GM12878 (cell line): ENCODE measurements around the gene MAPKAP1. TPM values are rescaled to one million over a fixed set of nuclear protein-coding genes. Genes with fewer than 3 reads are reported as not detected.

Source experiments
- ATAC-seq: fragments of 200-7000 bp; cut with Tn5 transposase; 3 replicates; pipeline ENCODE4 v1.9.1; 2020; ENCODE audit warnings: mild to moderate bottlenecking, moderate library complexity
- BruUV-seq: library from RNA; stranded (reverse); fragments of 400-500 nt; replicated peaks from 2 replicates; lab custom pipeline; 2021; lab: Mats Ljungman, UMichigan
- CTCF ChIA-PET: fragments of 300-600 bp; sonication (Branson Sonifier 250); formaldehyde crosslinking; extraction: SDS; loops from one replicate; lab custom pipeline; 2021; ENCODE audit warnings: inconsistent platforms; lab: Yijun Ruan, JAX
- POLR2A ChIA-PET: fragments of 350-600 bp; formaldehyde crosslinking; extraction: SDS; loops from one replicate; lab custom pipeline; 2021; ENCODE audit warnings: inconsistent platforms; lab: Charles Lee
- RAD21 ChIA-PET: fragments of 300-600 bp; sonication (Branson Sonifier 250); formaldehyde crosslinking; loops from one replicate; lab custom pipeline; 2023; ENCODE audit warnings: antibody characterized with exemption; ENCODE audit not compliant: unreplicated experiment; lab: Charles Lee
- SMC1A ChIA-PET: fragments of 300-600 bp; sonication (Branson Sonifier 250); formaldehyde crosslinking; loops from one replicate; lab custom pipeline; 2023; ENCODE audit not compliant: unreplicated experiment, uncharacterized antibody; lab: Charles Lee
- DNase-seq: peaks from one replicate; pipeline ENCODE4 v3.0.0-alpha.2; 2011; ENCODE audit warnings: low read depth, low spot score
- FAIRE-seq: peaks from 3 replicates; lab custom pipeline; 2011; peaks lifted over from hg19 to GRCh38; lab: Jason Lieb, UNC
- H2AFZ ChIP-seq: 2 replicates; pipeline ENCODE4 v1.6.0; 2011; ENCODE audit warnings: low read depth, low read length, control low read depth; ENCODE audit not compliant: control insufficient read depth
- H3K27ac ChIP-seq: 2 replicates; pipeline ENCODE4 v1.5.1; 2011; ENCODE audit warnings: control low read depth; ENCODE audit not compliant: control insufficient read depth, insufficient read depth
- H3K27me3 ChIP-seq, 2 experiments: replicated peaks in 1 of 2; 2 replicates each; pipeline versions ENCODE4 v1.6.0 to v1.6.1; 2011; ENCODE audit warnings: low read length in 1 of 2; ENCODE audit not compliant: control insufficient read depth in 2 of 2, insufficient read depth in 2 of 2
- H3K36me3 ChIP-seq, 2 experiments: 2 replicates each; pipeline ENCODE4 v1.5.1; 2011; ENCODE audit warnings: low read length in 1 of 2; ENCODE audit not compliant: control insufficient read depth in 2 of 2, insufficient read depth in 2 of 2
- H3K4me1 ChIP-seq: 2 replicates; pipeline ENCODE4 v1.6.1; 2011; ENCODE audit warnings: mild to moderate bottlenecking, low read length, moderate library complexity, mixed read lengths; ENCODE audit not compliant: control insufficient read depth, insufficient read depth
- H3K4me2 ChIP-seq: 2 replicates; pipeline ENCODE4 v1.6.0; 2011; ENCODE audit warnings: control low read depth; ENCODE audit not compliant: control insufficient read depth, insufficient read depth
- H3K4me3 ChIP-seq: fragments of 200-600 bp; sonication (generic); 2 replicates; pipeline ENCODE4 v1.5.1; 2016
- H3K79me2 ChIP-seq: 2 replicates; pipeline ENCODE4 v1.6.0; 2011; ENCODE audit warnings: low read length; ENCODE audit not compliant: control insufficient read depth, insufficient read depth
- H3K9ac ChIP-seq: 2 replicates; pipeline ENCODE4 v1.8.0; 2011; ENCODE audit warnings: low read length, control low read depth, mixed read lengths; ENCODE audit not compliant: control insufficient read depth, insufficient read depth
- H3K9me3 ChIP-seq: replicated peaks from 3 replicates; pipeline ENCODE4 v1.5.1; 2011; ENCODE audit warnings: mild to moderate bottlenecking, low read length; ENCODE audit not compliant: control insufficient read depth, insufficient read depth
- H4K20me1 ChIP-seq: 2 replicates; pipeline ENCODE4 v1.6.0; 2011; ENCODE audit not compliant: control insufficient read depth, insufficient read depth
- CREM ChIP-seq: IDR thresholded peaks from 2 replicates; pipeline ENCODE4 v1.6.1; 2014; ENCODE audit warnings: antibody characterized with exemption, low read depth
- HDAC2 ChIP-seq: fragments of 200-600 bp; sonication (generic); IDR thresholded peaks from 2 replicates; pipeline ENCODE4 v1.6.1; 2017
- LARP7 ChIP-seq: fragments of 450-650 bp; IDR thresholded peaks from 2 replicates; pipeline ENCODE4 v1.6.1; 2017; ENCODE audit warnings: mild to moderate bottlenecking
- NFXL1 ChIP-seq: fragments of 450-650 bp; IDR thresholded peaks from 2 replicates; pipeline ENCODE4 v1.6.1; 2017; ENCODE audit warnings: antibody characterized with exemption, mild to moderate bottlenecking, borderline replicate concordance
- NRF1 ChIP-seq: conservative IDR thresholded peaks from 2 replicates; pipeline ENCODE4 v1.6.1; 2011; ENCODE audit warnings: mild to moderate bottlenecking, low read depth, low read length, improper control_type of control experiment
- STAT3 ChIP-seq: IDR thresholded peaks from 2 replicates; pipeline ENCODE4 v1.6.1; 2011; ENCODE audit warnings: low read depth, low read length, improper control_type of control experiment
- TAF1 ChIP-seq: IDR thresholded peaks from 2 replicates; pipeline ENCODE4 v1.6.1; 2011; ENCODE audit warnings: mild to moderate bottlenecking, low read depth, low read length, borderline replicate concordance
- WGBS: methylation state at CpG from one replicate; pipeline ENCODE4 v1.1.6; 2016; ENCODE audit warnings: low lambda C conversion rate; ENCODE audit not compliant: insufficient replicate concordance, insufficient coverage; ENCODE audit errors: missing lambda C conversion rate; 5-methylcytosine and 5-hydroxymethylcytosine counted together
- in situ Hi-C: fragments of 300-500 bp; cut with MboI; formaldehyde crosslinking; loops from 9 replicates; pipeline ENCODE4 v1.14.3; 2018; ENCODE audit warnings: mixed read lengths
- intact Hi-C: fragments of 100-400 bp; cut with micrococcal nuclease; formaldehyde crosslinking; loops from one replicate; pipeline ENCODE4 v1.14.2; 2022; ENCODE audit not compliant: unreplicated experiment
- polyA plus RNA-seq, 11 experiments: library from polyadenylated mRNA; depleted of rRNA in 4 of 11; unstranded in 6 of 11; stranded (reverse) in 5 of 11; fragments of >200 nt; fragmentation: Nextera tagmentation in 4 of 11; fragmentation: Illumina TruSeq in 1 of 11; extraction: Ambion mirVana in 4 of 11; extraction: Trizol in 1 of 11; gene quantifications; 1 replicate in 1 of 11; 2 replicates in 10 of 11; pipeline versions ENCODE4 v1.2.1 to v1.2.3, GENCODE V29; 2011 to 2016; ENCODE audit warnings: inconsistent platforms in 2 of 11, missing spikeins in 2 of 11, low read depth in 1 of 11
- total RNA-seq, 4 experiments: library from RNA; depleted of rRNA in 3 of 4; stranded (reverse); fragments of >200 nt in 3 of 4; fragmentation: Illumina TruSeq in 1 of 4; extraction: Trizol in 1 of 4; gene quantifications; 2 replicates each; pipeline versions ENCODE4 v1.2.1 to v1.2.3, GENCODE V29; 2013 to 2021
- TF ChIP-seq, protein P1 (sequence below): IDR thresholded peaks from 2 replicates; pipeline ENCODE4 v1.6.1; 2011; ENCODE audit warnings: mild to moderate bottlenecking, low read depth, low read length, moderate library complexity; ENCODE audit not compliant: insufficient replicate concordance
- TF ChIP-seq, protein P2 (sequence below): fragments of 450-650 bp; IDR thresholded peaks from 2 replicates; pipeline ENCODE4 v1.6.1; 2016; ENCODE audit warnings: mild to moderate bottlenecking
- TF ChIP-seq, protein P3 (sequence below): IDR thresholded peaks from 2 replicates; pipeline ENCODE4 v1.6.1; 2012; ENCODE audit warnings: mild to moderate bottlenecking, low read depth, low read length

Gene MAPKAP1
- total and polyA plus RNA-seq, 10 of the 15 experiments (the other 5 are each of a cell fraction or from before 2014, with no cell fraction given): 5.1 to 188 (median 105) TPM

DNA sequence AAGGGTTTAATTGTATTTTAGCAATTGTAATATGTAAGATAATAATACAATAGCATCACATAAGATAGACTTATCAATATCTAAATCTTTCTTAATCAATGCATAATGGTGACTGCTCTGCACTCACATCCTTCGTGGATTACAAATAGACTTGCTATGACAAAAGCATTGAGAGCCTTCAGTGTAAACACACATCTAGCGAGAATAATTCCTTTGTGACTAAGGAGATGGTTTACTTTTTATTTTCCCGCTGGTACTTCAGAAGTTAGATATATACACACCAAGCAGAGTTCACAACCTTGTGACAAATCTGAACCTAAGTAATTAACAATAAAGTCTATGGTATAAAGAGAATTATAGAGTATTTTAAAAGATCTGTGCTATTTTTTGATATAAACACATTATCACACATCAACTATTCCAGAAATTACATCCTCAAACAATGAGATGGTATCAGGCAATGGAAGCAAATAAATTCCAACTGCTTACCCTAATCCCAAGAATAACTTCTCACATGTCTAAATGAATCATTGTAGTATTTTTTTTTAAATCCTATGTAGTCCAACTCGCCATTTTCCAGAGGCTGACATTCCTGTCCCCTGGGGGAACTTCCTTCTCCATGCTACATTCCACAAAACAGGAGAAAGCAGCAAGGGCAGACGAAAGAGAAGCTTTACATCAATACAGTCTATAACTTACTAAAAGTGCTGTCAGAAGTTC is 51.2 kb downstream of the MAPKAP1 start:
- Histone ChIP-seq H3K36me3 (peaks cover 5 to 7% of the 10 kb centered on the region in 2 experiments), H3K27me3 (no peaks in the 10 kb centered on the region), H3K79me2 (peaks cover 48% of the 10 kb centered on the region), H3K9ac (no peak overlapping the region), H3K4me1 (peaks cover 35% of the 10 kb centered on the region), H3K9me3 (no peaks in the 10 kb centered on the region; the same call in 2 of the 3 replicates), H4K20me1 (no peaks in the 10 kb centered on the region), H3K4me3 (no peak overlapping the region), H3K4me2 (no peak overlapping the region), H3K27ac (no peak overlapping the region), H2AFZ (no peak overlapping the region)
- ChIA-PET RAD21 (interaction anchor here (0.9 to 1.0 kb wide), 2 partner anchors 10 to 23 kb away, joined by 3 to 4 read pairs; no protein-coding TSS in a partner anchor), POLR2A (interaction anchor here (0.5 to 1.1 kb wide), 2 partner anchors 9 to 109 kb away, joined by 3 to 5 read pairs; no protein-coding TSS in a partner anchor), CTCF (interaction anchor here (0.7 to 1.3 kb wide), 3 partner anchors 11 to 21 kb away, joined by 3 to 7 read pairs (median 6); no protein-coding TSS in a partner anchor), SMC1A (interaction anchor here (0.6 to 1.4 kb wide), 4 partner anchors 14 to 144 kb away, joined by 3 to 5 read pairs (median 4); no protein-coding TSS in a partner anchor)
- BruUV-seq: no TSS peak
- 97% methylated on average over 5 of the region's 5 CpGs for WGBS
- intact Hi-C loops (no loop called here), in situ Hi-C loops (no loop called here)
- ATAC-seq (no peak), DNase-seq (no peak), FAIRE-seq (no peak)
- TF ChIP-seq, protein P1, sequence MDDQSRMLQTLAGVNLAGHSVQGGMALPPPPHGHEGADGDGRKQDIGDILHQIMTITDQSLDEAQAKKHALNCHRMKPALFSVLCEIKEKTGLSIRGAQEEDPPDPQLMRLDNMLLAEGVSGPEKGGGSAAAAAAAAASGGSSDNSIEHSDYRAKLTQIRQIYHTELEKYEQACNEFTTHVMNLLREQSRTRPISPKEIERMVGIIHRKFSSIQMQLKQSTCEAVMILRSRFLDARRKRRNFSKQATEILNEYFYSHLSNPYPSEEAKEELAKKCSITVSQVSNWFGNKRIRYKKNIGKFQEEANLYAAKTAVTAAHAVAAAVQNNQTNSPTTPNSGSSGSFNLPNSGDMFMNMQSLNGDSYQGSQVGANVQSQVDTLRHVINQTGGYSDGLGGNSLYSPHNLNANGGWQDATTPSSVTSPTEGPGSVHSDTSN: no peak
- no peak for TF ChIP-seq TAF1
- no peak for TF ChIP-seq LARP7
- no peak for TF ChIP-seq STAT3
- TF ChIP-seq HDAC2: no peak
- TF ChIP-seq, protein P2, sequence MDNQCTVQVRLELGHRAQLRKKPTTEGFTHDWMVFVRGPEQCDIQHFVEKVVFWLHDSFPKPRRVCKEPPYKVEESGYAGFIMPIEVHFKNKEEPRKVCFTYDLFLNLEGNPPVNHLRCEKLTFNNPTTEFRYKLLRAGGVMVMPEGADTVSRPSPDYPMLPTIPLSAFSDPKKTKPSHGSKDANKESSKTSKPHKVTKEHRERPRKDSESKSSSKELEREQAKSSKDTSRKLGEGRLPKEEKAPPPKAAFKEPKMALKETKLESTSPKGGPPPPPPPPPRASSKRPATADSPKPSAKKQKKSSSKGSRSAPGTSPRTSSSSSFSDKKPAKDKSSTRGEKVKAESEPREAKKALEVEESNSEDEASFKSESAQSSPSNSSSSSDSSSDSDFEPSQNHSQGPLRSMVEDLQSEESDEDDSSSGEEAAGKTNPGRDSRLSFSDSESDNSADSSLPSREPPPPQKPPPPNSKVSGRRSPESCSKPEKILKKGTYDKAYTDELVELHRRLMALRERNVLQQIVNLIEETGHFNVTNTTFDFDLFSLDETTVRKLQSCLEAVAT: no peak
- TF ChIP-seq NRF1: no peak
- no peak for TF ChIP-seq CREM
- TF ChIP-seq NFXL1: no peak
- TF ChIP-seq, protein P3, sequence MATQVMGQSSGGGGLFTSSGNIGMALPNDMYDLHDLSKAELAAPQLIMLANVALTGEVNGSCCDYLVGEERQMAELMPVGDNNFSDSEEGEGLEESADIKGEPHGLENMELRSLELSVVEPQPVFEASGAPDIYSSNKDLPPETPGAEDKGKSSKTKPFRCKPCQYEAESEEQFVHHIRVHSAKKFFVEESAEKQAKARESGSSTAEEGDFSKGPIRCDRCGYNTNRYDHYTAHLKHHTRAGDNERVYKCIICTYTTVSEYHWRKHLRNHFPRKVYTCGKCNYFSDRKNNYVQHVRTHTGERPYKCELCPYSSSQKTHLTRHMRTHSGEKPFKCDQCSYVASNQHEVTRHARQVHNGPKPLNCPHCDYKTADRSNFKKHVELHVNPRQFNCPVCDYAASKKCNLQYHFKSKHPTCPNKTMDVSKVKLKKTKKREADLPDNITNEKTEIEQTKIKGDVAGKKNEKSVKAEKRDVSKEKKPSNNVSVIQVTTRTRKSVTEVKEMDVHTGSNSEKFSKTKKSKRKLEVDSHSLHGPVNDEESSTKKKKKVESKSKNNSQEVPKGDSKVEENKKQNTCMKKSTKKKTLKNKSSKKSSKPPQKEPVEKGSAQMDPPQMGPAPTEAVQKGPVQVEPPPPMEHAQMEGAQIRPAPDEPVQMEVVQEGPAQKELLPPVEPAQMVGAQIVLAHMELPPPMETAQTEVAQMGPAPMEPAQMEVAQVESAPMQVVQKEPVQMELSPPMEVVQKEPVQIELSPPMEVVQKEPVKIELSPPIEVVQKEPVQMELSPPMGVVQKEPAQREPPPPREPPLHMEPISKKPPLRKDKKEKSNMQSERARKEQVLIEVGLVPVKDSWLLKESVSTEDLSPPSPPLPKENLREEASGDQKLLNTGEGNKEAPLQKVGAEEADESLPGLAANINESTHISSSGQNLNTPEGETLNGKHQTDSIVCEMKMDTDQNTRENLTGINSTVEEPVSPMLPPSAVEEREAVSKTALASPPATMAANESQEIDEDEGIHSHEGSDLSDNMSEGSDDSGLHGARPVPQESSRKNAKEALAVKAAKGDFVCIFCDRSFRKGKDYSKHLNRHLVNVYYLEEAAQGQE: no peak
